ENCODE measurements around the gene GRIN3A. TPM values are rescaled to one million over a fixed set of nuclear protein-coding genes. Genes with fewer than 3 reads are reported as not detected.

GRIN3A gene
- polyA plus RNA-seq, 10 donors: 0.42 to 1.7 (median 0.92) TPM

DNA sequence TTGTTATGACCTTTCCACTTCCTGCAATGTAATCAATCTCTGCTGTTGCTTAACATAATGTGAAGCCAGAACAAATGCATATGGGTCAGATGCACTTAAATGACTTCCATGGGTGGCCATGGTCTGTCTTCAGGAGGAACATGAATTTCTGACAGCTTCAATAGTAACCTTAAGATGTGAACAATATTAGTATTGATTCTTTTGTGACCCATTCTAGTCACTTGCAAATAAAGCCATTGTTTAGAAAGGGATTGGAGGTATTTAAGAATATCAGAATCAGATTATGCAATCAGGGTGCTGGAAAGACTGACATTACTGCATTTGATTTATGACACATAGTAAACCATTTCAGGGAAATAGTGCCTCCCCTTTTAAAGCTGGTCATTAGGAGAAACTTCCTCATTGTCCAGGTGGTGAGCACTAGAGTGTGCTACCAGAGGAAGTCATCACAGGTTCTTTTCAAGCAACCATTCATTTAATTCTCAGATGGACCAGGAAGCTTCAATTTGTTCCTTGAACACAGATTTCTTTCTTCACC, 32.1 kb downstream of the GRIN3A start:
- no peak for DNase-seq

DNA sequence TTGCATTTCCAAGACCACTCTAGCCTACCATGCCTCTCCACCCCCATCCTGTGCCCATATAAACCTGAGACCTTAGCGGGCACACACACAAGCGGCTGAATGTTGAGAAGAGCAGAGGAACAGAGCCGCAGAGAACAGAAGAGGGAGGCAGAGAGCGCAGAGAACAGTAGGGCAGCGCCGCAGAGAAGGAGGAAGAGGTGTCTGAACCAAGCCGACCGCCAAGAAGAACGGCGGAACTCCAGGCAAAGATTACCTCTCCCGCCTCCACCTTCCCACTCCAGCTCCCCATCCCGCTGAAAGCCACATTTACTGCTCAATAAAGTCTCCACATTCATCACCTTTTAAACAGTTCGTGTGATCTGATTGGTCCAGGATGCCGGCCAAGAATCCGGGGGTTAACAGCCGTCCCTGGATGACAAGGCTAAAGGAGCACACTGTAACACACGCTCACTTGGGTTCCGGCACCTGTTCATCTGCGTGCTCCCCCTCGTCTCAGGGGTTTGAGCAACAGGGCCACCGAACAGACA, 33.2 kb downstream of the GRIN3A start:
- peak; percentile 37 to 64 (median 45) for DNase-seq

DNA sequence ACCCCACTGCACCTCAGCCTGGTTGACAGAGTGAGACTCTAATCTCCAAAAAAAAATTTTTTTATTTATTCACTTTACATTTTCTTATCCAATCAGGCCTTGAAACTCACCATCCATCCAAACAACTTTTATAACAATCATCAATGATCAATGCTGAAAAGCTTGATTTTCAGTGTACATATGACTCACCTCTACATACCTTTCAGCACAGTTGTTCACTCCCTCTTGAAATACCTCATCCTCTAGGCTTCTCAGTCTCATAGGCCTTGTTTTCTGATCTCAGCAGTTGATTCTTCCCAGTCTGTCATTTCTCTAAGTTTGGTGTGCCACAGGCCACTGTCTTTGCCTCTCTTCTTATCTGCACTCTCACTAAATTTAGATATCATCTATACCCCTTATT, 36.2 kb downstream of the GRIN3A start:
- DNase-seq: no peak

DNA sequence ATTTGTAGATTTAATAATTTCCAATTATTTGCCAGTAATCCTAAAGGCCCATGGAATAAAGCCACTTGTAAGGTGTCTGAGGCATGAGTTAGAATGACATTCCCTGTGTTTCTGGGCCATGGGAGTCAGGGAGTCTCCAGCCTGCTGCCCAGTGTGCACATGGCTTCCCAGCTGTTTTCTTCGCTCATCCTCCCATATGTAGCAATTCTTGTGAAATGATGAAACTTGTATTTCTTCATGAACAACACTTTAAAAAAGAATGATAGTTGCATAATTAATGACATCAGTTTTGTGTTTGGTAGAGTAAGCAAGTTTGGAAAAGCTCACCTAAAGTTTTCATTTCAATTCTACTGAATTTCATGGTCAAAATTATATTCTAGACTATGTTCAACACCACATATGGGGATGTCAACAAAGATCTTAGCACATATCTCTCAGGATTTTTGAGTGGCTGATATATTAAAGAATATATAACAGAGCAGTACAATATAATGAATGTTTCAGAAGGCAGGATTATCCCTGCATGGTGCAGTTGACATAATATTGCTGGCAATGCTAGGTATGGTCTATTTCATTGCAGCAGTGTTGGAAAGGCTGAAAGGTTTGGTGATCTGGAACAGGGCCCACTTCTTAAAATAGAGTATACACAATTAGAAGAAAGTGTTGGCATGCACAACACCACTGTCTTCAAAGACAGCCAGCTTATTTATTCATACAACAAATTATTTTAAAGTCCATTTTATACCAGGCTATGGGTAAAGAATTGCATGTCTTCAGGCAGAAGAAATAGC, 44.7 kb downstream of the GRIN3A start:
- no peak for DNase-seq

DNA sequence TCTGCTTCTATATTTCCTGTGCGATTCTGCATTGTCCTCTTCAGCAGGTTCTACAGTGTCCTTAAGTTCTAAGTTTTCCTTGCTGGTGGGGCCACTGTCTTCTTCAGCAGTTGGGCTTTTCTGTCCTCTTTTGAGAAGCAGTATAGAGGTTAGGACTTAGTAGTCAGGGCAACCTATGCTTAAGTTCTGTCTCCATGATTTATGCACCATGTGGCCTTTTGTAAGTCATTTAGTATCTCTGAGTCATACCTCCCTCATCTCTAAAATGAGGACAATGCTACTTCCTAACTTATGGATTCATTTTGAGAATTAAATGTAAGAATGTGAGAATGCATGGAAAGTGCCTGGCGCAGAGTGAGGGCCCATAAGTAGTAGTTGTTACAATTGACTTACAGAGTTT, 46.8 kb downstream of the GRIN3A start:
- no peak for DNase-seq

- peak in 2 of 3 donors; percentile 33 to 51 for DNase-seq
Measured at GRCh38 chr9:101689039-101689438, 49.4 kb downstream of the GRIN3A start.

DNA sequence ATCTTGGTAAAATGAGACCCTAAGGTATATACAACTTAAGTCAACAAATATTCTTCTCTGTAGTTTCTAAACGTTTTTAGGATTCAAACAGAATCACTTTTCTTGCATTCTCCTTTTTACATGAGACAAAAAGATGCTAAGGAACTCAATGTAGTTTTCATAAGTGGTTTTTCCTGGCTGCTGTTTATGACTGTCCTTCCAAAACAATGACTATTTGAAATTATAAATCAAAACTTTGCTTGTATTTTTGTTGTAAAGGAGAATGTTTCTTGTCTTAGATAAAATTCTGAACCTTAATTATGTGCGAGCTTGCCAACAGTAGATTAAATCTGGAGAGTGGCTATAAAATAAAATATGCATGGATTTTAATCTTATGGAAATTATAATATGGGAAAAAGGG, 53.8 kb downstream of the GRIN3A start:
- DNase-seq: peak in 2 of 3 donors; percentile 27 to 56

GRCh38 chr9:101683236-101683635, 55.2 kb downstream of the GRIN3A start:
- no peak for DNase-seq

DNA sequence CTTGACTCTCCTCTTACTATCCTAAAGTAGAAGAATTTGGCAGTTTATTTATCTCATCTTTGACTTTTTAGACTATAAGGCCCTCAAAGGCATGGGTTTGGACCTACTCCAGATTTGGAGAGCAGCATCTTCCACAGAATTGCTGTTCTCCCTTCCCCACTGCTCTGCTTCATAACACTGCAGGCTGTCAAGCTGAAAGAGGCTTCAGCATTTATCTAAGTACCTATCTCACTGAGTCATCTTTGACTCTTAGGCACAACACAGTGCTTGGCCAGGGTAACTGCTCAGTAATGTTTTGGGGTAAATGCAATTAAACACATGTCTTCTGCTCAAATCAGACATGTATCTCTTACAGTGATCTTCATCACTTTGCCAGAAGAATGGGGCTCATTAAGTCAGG, 60.6 kb downstream of the GRIN3A start:
- no peak for DNase-seq

GRCh38 chr9:101675341-101675740, 63.1 kb downstream of the GRIN3A start:
- no peak for DNase-seq

DNA sequence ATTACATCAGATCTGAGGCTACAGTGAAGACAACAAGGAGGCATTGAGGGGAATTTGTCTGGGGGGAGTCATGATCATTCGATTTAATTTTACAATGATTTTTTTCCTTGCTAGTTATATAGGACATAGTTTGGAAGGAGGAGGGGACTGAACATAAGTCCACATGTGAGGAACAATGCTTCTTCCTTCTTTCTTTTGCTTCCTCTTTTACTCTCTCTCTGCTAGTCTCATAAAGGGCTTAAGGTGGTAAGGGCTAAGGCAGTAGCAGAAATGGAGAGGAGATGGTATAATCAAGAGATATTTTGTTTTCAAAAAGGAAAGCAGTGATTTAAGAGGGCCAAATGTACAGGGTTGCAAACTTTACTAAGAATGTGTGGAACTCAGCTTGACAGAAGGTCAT, 64.3 kb downstream of the GRIN3A start:
- no peak for DNase-seq

GRCh38 chr9:101673642-101674041, 64.8 kb downstream of the GRIN3A start:
- peak in 1 of 3 donors; percentile 20 for DNase-seq

DNA sequence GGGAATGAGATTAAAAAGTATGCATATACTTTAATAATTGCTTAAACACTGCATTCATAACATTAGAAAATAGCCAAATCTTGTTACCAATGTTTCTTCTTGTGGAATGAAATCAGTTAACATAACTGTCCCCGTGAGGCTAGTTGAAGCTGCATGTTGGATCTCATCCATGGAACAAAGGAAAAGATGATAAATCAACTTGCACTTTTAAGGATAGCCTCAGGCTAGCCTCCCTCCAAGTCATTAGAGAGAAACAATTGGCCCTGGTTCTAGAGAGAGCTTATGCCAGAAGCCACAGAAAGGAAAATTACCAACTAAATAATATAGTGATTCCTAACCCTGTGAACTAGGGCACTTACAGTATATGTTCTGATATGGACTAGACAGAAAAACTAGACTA, 66.9 kb downstream of the GRIN3A start:
- peak; percentile 38 to 76 (median 71) for DNase-seq

- no peak for DNase-seq
Measured at GRCh38 chr9:101668421-101668820, 70.0 kb downstream of the GRIN3A start.

- DNase-seq: no peak
Measured at GRCh38 chr9:101664453-101664852, 74.0 kb downstream of the GRIN3A start.

GRCh38 chr9:101652601-101653175, 85.8 kb downstream of the GRIN3A start:
- peak; percentile 48 to 59 (median 52) for DNase-seq

DNA sequence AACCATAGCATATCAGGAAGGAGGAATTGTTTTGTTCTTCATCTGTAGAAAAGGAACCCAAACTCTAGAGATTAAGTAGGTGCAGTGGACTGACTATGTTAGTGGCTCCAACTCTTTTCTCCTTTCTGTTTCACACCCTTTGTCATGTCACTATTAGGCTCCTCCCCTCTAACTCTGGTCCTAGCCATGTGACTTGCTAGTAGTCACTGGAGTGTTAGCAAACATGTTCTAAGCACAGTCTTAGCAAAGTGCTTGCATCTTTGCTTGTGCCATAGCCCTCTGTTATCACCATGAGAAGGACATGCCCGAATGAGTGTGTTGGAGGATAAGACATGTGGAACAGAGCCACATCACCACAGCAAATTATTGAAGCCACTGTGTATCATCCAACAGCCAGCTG, 88.3 kb downstream of the GRIN3A start:
- DNase-seq: no peak

DNA sequence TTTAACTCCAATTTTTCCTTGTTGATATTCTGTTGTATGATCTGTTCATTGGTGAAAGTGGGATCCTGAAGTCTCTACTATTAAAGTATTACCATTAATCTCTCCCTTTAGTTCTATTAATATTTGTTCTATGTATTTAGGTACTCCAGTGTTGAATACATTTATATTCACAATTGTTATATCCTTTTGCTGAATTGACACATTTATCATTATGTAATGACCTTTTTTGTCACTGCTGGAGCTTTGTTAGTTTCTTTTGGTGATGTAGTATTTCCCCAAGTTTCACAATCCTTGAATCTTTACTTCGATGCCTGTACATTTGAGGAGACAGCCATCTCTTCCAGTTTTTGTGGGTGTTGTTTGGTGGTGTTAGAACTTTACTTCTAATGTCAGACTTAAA, 90.0 kb downstream of the GRIN3A start:
- no peak for DNase-seq

DNA sequence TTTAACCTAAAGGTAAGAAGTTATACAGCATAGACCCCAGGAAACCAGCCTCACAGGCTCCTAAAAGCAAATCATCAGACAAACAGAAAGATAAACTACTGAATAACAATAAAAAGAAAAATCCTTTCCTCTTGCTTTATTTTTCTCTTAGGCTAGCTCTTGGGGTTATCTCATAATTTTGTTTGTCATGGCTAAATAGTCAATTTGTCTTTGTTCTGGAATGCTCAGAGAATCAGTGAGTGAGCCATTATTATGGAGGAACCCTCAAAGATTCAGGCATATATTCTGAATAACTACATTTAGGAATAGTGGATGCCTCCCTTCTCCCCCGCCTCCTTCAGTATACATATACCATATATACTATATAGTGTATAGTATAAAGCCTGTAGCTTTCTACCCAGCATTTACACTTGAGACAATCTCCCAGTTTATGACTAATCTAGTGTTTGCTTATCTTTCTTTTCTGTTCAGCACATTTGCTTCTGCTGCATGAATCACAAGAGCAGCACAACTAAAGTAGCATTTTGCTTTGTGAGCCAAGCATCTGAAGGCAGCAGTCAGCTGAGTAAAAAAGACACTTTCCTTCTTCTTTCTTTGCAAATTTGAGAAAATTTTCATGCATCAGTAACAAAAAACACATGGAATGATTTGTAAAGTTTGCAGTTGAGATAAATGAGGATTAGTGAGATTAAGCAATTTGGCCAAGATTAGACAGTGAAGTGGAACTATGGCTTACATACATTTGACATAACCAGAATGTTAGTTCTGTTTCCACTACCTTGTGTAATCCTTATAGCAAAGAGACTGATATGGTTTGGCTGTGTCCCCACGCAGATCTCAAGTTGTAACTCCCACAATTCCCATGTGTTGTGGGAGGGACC, 98.4 kb downstream of the GRIN3A start:
- DNase-seq: peak in 1 of 3 donors; percentile 5

DNA sequence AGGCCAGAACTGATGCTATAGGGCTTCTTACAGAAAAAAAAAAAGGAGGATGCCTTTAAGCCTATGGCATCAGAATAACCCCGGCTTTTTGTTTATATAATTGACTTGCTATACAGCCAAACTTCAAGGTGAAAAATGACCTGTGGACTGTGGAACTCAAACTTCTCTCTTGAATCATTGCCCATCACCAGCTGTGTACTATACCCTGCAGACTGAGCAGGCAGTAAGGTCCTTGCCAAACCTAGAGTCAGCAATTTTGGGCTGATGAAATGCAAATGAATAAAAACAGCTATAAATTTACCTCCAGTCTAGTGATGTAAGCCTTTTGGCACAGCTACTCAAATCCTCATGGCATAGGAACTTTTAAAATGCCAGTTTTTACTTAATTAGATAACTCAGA, 99.1 kb downstream of the GRIN3A start:
- DNase-seq: peak in 1 of 3 donors; percentile 4

DNA sequence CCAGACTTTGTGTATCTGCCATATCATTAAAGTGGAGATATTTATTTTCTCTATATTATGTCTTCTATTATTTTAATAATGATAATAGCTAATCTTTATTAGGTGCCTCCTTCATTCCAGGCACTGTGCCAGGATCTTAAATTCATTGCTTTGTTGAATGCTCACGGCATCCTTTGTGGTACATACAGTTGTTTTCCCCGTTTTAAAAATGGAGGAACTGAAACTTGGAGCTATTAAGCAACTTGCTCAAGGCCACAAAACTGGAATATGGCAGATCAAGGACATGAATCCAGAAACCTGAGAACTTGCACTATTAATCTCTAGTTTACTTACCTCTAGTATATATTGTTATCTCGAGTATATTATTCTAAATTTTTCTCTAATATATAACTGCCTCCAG, 102.2 kb downstream of the GRIN3A start:
- no peak for DNase-seq

- DNase-seq: no peak
Measured at GRCh38 chr9:101635473-101635872, 103.0 kb downstream of the GRIN3A start.

Measured in muscle of back (tissue), 11 donors.